C4-2B (cell line): ENCODE data around the gene KRTAP5-4.

Experiments
- ZFX ChIP-seq: fragments of 450-650 bp; IDR thresholded peaks from 2 replicates; pipeline ENCODE4 v1.6.1; 2017
- TF ChIP-seq, protein P1 (sequence below): fragments of 450-650 bp; conservative IDR thresholded peaks from 2 replicates; pipeline ENCODE4 v1.5.1; 2017; ENCODE audit warnings: mild to moderate bottlenecking

- TF ChIP-seq, protein P1, sequence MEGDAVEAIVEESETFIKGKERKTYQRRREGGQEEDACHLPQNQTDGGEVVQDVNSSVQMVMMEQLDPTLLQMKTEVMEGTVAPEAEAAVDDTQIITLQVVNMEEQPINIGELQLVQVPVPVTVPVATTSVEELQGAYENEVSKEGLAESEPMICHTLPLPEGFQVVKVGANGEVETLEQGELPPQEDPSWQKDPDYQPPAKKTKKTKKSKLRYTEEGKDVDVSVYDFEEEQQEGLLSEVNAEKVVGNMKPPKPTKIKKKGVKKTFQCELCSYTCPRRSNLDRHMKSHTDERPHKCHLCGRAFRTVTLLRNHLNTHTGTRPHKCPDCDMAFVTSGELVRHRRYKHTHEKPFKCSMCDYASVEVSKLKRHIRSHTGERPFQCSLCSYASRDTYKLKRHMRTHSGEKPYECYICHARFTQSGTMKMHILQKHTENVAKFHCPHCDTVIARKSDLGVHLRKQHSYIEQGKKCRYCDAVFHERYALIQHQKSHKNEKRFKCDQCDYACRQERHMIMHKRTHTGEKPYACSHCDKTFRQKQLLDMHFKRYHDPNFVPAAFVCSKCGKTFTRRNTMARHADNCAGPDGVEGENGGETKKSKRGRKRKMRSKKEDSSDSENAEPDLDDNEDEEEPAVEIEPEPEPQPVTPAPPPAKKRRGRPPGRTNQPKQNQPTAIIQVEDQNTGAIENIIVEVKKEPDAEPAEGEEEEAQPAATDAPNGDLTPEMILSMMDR: no peak
- TF ChIP-seq ZFX: no peak
Measured at GRCh38 chr11:1576825-1577224, 45.1 kb downstream of the KRTAP5-4 start.
